Ovary (tissue), 9 donors: Measurements from ENCODE around the gene RUNX1. TPM values are rescaled to one million over a fixed set of nuclear protein-coding genes. Genes with fewer than 3 reads are reported as not detected.

Experiments
- DNase-seq, 5 donors: peaks; one replicate each; pipeline ENCODE4 v3.0.0-alpha.2; 2019 to 2020
- H3K27ac ChIP-seq, 2 donors: fragments of 200-600 bp; one replicate each; pipeline versions ENCODE4 v1.5.1 to v1.8.0; 2019 to 2022
- H3K27me3 ChIP-seq: fragments of 200-600 bp; one replicate; pipeline ENCODE4 v1.8.0; 2022
- H3K36me3 ChIP-seq: fragments of 200-600 bp; sonication (generic); one replicate; pipeline ENCODE4 v1.5.1; 2019
- H3K4me1 ChIP-seq: one replicate; pipeline ENCODE4 v1.8.1; 2013; ENCODE audit warnings: mild to moderate bottlenecking, moderate library complexity; ENCODE audit not compliant: insufficient read depth
- H3K4me3 ChIP-seq: fragments of 200-600 bp; sonication (generic); one replicate; pipeline ENCODE4 v1.5.1; 2017
- H3K9me3 ChIP-seq, 2 donors: fragments of 200-600 bp in 1 of 2; sonication (generic) in 1 of 2; one replicate each; pipeline versions ENCODE4 v1.5.1 to v1.8.1; 2013 to 2019; ENCODE audit warnings: mild to moderate bottlenecking in 1 of 2, moderate library complexity in 1 of 2
- CTCF ChIP-seq, 3 donors: fragments of 450-650 bp in 2 of 3; fragments of 200-600 bp in 1 of 3; IDR thresholded peaks; one replicate each; pipeline versions ENCODE4 v1.5.1 to v1.8.0; 2016 to 2022; ENCODE audit warnings: antibody characterized with exemption in 3 of 3, mild to moderate bottlenecking in 1 of 3
- EP300 ChIP-seq: sonication (generic); formaldehyde crosslinking; IDR thresholded peaks from one replicate; pipeline ENCODE4 v1.6.1; 2017; ENCODE audit warnings: antibody characterized with exemption
- POLR2A ChIP-seq: fragments of 450-650 bp; IDR thresholded peaks from one replicate; pipeline ENCODE4 v1.6.1; 2017; ENCODE audit warnings: antibody characterized with exemption, mild to moderate bottlenecking, moderate library complexity
- WGBS, 3 donors: extraction: QIAGEN DNeasy Blood & Tissue Kit in 1 of 3; methylation state at CpG; one replicate each; pipeline versions ENCODE4 v1.1.5 to v1.1.7; 2013 to 2017; 5-methylcytosine and 5-hydroxymethylcytosine counted together
- intact Hi-C, 4 donors: fragments of 100-400 bp; cut with DNase I; formaldehyde crosslinking; loops; one replicate each; pipeline versions ENCODE4 v1.11.0 to v1.15.1; 2022 to 2023
- polyA plus RNA-seq, 2 donors: library from polyadenylated mRNA; stranded (reverse); fragments of 200-250 nt in 1 of 2; fragments of 350-450 nt in 1 of 2; fragmentation: Illumina TruSeq in 1 of 2; extraction: RNeasy Lipid Tissue Mini Kit (QIAGEN cat#74804) in 1 of 2; gene quantifications; one replicate each; pipeline ENCODE4 v1.2.3, GENCODE V29; 2013 to 2014
- total RNA-seq, 7 donors: library from RNA; depleted of rRNA in 2 of 7; stranded (reverse); fragments of >200 nt in 2 of 7; fragmentation: NEBNext Ultra II Directional in 3 of 7; extraction: Animal tissue kit (Norgen Biotek cat#: 25700) in 3 of 7; gene quantifications; one replicate each; pipeline versions ENCODE4 v1.1.0 to v1.2.4, GENCODE V29; 2016 to 2023
- donor health status: DM: no; HTN: no; CAD: no; lungs with moderate emphysema.
- donor health status: DM: no; HTN: no; CAD: no.
- donor health status: Bipolar disorder and iron deficiency.
- donor health status: DM: yes; HTN: yes; CAD: no.
- donor health status: DM: no; HTN: no; CAD: no.
- donor health status: DM: yes; HTN: yes; CAD: no.

The RUNX1 gene
- total and polyA plus RNA-seq, 9 donors: 6.0 to 27.4 (median 17.8) TPM

DNA sequence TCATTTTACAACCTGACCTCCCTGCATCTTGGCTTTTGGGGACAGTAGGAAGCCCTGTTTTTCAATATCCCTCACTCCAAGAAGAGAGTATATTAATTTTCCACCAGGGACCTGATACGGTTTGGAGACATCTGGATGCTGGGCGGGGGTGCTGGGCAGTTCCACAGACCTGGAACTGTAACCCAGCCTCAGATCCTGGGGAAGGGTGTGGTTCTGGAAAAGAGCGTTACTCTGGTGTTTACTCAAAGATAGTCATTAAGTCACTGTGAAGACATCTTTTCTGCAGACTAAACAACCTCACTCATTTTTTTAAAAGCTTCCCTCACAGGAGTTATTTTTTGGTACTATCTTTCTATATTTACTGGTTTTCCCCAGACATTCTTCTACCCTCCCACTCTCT is 190.5 kb downstream of the RUNX1 start:
- Histone ChIP-seq H3K36me3 (no peaks in the 10 kb centered on the region), H3K27ac (no peak overlapping the region), H3K4me1 (no peaks in the 10 kb centered on the region), H3K9me3 (no peaks in the 10 kb centered on the region), H3K4me3 (no peak overlapping the region), H3K27me3 (no peaks in the 10 kb centered on the region)
- no peak for TF ChIP-seq EP300
- intact Hi-C loops: no loop called here
- whole genome bisulfite sequencing, 3 donors: 39 to 57% (median 41%) methylated on average over 3 of the region's 3 CpGs
- DNase-seq: no peak

DNA sequence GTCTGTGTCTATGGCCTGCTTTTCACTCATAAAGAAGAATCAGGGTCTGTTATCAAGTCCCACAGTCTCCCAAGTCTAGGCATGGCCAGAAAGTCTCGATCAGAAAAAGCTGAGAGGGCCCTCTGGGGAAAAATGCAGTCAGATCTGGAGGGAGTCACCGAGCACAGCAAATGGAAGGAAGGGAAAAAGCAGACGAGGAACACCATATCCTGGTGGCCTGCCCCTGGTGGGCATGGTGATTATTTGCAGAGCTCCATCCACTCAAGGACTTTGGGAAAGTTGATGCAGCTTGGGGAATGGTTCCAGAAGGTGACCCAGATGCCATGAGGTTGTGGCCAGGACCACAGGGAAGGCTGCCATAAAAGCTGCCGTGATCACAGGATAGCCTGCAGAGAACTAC is 191.2 kb downstream of the RUNX1 start:
- WGBS, 3 donors: 69 to 80% (median 80%) methylated on average over 4 of the region's 4 CpGs
- H3K9me3 ChIP-seq: no peaks in the 10 kb centered on the region
- H3K27ac ChIP-seq: no peak overlapping the region
- H3K27me3 ChIP-seq: no peaks in the 10 kb centered on the region
- no peaks in the 10 kb centered on the region for H3K36me3 ChIP-seq
- no peak for DNase-seq
- no peak for TF ChIP-seq EP300
- no peak for TF ChIP-seq POLR2A
- TF ChIP-seq CTCF (IDR thresholded peaks at IDR 0.05): no peak
- intact Hi-C loops: no loop called here
- no peaks in the 10 kb centered on the region for H3K4me1 ChIP-seq
- H3K4me3 ChIP-seq: no peak overlapping the region

- H3K9me3 ChIP-seq: no peaks in the 10 kb centered on the region
- WGBS, 3 donors: 77 to 81% (median 78%) methylated on average over 9 of the region's 9 CpGs
- DNase-seq: no peak
- no peaks in the 10 kb centered on the region for H3K27me3 ChIP-seq
- intact Hi-C loops: no loop called here
- no peak overlapping the region for H3K4me3 ChIP-seq
- no peak overlapping the region for H3K27ac ChIP-seq
- no peaks in the 10 kb centered on the region for H3K36me3 ChIP-seq
- TF ChIP-seq POLR2A (no peak), EP300 (no peak), CTCF (IDR thresholded peaks at IDR 0.05) (no peak)
- H3K4me1 ChIP-seq: no peaks in the 10 kb centered on the region
Observed at GRCh38 chr21:34857122-34857713, 191.9 kb downstream of the RUNX1 start.

DNA sequence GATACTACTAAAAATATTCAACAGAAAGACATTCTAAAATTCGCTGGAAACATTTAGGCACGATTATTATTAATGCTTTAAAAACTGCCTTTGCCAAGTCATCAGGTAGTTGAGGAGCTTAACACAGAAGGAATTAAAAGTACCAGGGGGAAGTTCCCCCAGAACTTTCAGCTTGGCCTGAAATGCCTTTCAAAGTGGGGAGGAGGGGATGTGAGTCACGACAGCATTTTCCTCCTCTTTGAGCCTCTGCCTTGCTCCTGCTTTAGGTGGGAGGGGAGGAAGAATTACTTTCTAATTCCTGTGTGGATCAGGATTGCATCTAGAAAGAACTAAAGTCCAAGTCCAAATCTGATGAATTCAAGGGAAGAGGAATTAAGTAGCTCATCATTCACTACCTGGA is 196.7 kb downstream of the RUNX1 start:
- H3K27ac ChIP-seq: no peak overlapping the region

More for the DNA sequence above, 196.7 kb downstream of the RUNX1 start:
- Histone ChIP-seq H3K36me3 (no peaks in the 10 kb centered on the region), H3K9me3 (no peaks in the 10 kb centered on the region), H3K27me3 (no peaks in the 10 kb centered on the region), H3K4me3 (no peak overlapping the region), H3K4me1 (no peaks in the 10 kb centered on the region)
- WGBS, 3 donors: 21 to 39% (median 26%) methylated on average over 3 of the region's 3 CpGs
- intact Hi-C loops: no loop called here
- TF ChIP-seq POLR2A (no peak), EP300 (no peak), CTCF (IDR thresholded peaks at IDR 0.05) (no peak)
- DNase-seq: no peak
